Measurements from ENCODE around the gene ZFP69.
A peak's percentile ranks its signal among the peaks of the same experiment; 100 is the strongest.
"Not testable (repeated sequence)": the region's sequence is repeated elsewhere in the genome, so short reads cannot be mapped to it uniquely, and the experiment has no call there.

ZFP69 gene

DNA sequence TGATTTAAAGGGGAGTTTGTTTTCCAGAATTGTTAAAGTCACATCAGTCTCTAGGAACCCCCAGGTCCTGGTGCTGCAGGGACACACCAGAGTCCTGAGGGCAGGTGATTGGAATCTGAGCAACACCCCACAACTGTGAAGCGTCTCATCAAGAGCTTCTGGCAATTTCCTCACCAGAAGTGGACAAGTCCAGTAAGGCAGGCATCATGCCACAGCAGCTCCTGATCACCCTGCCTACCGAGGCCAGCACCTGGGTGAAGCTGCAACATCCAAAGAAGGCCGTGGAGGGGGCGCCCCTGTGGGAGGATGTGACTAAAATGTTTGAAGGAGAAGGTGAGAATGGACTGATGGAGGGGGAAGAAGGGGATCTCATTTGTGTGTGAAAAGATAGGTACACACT, 2.1 kb downstream of the ZFP69 start:
- TF ChIP-seq, protein P1, sequence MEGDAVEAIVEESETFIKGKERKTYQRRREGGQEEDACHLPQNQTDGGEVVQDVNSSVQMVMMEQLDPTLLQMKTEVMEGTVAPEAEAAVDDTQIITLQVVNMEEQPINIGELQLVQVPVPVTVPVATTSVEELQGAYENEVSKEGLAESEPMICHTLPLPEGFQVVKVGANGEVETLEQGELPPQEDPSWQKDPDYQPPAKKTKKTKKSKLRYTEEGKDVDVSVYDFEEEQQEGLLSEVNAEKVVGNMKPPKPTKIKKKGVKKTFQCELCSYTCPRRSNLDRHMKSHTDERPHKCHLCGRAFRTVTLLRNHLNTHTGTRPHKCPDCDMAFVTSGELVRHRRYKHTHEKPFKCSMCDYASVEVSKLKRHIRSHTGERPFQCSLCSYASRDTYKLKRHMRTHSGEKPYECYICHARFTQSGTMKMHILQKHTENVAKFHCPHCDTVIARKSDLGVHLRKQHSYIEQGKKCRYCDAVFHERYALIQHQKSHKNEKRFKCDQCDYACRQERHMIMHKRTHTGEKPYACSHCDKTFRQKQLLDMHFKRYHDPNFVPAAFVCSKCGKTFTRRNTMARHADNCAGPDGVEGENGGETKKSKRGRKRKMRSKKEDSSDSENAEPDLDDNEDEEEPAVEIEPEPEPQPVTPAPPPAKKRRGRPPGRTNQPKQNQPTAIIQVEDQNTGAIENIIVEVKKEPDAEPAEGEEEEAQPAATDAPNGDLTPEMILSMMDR (IDR thresholded peaks at IDR 0.05; ENCODE audit: low read depth, low read length, poor library complexity, severe bottlenecking), result no peak
- TF ChIP-seq EZH2phosphoT487 (IDR thresholded peaks at IDR 0.05; ENCODE audit: borderline replicate concordance, low read length), result no peak
- Histone ChIP-seq H3K4me1 (ENCODE audit: control insufficient read depth, low read length) (peaks cover 27% of the 10 kb centered on the region), H3K36me3 (ENCODE audit: control insufficient read depth, low read length) (peaks cover 37% of the 10 kb centered on the region), H3K27me3 (ENCODE audit: control insufficient read depth, low read length) (no peaks in the 10 kb centered on the region), H4K20me1 (ENCODE audit: control insufficient read depth, insufficient read depth, low read depth, low read length) (no peaks in the 10 kb centered on the region), H3K79me2 (ENCODE audit: control insufficient read depth, low read length) (peaks cover 9% of the 10 kb centered on the region), H3K4me3 (ENCODE audit: low read length) (peak overlapping the region; percentile 76; the same call in 1 of the 2 replicates), H3K9me2 (replicated peaks; ENCODE audit: control insufficient read depth, low read length) (no peaks in the 10 kb centered on the region), H3F3A (ENCODE audit: control insufficient read depth, insufficient read depth) (no peaks in the 10 kb centered on the region; the same call in 1 of the 2 replicates), H3K4me2 (ENCODE audit: low read length) (peak overlapping the region; percentile 80), H3K27ac (ENCODE audit: low read depth, low read length) (no peak overlapping the region), H3K9me3 (ENCODE audit: control insufficient read depth, insufficient read depth, low read length) (peaks cover 16% of the 10 kb centered on the region)

DNA sequence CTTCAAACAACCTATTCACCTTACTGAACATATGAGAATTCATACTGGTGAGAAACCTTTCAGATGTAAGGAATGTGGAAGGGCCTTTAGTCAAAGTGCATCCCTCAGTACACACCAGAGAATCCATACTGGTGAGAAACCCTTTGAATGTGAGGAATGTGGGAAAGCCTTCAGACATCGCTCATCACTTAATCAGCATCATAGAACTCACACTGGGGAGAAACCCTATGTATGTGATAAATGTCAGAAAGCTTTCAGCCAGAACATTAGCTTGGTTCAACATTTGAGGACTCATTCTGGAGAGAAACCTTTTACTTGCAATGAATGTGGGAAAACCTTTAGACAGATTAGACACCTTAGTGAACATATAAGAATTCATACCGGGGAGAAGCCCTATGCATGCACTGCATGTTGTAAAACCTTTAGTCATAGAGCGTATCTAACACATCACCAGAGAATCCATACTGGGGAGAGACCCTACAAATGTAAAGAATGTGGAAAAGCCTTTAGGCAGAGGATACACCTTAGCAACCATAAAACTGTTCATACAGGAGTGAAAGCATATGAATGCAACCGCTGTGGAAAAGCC, 18.3 kb downstream of the ZFP69 start:
- Histone ChIP-seq H3K9me2 (replicated peaks; ENCODE audit: control insufficient read depth, low read length) (no peaks in the 10 kb centered on the region), H3K4me1 (ENCODE audit: control insufficient read depth, low read length) (no peaks in the 10 kb centered on the region), H3K4me2 (ENCODE audit: low read length) (no peak overlapping the region), H3K27me3 (ENCODE audit: control insufficient read depth, low read length) (no peaks in the 10 kb centered on the region), H4K20me1 (ENCODE audit: control insufficient read depth, insufficient read depth, low read depth, low read length) (no peaks in the 10 kb centered on the region), H3K27ac (ENCODE audit: low read depth, low read length) (no peak overlapping the region), H3K36me3 (ENCODE audit: control insufficient read depth, low read length) (peaks cover 61% of the 10 kb centered on the region), H3K9me3 (ENCODE audit: control insufficient read depth, insufficient read depth, low read length) (peaks cover 27% of the 10 kb centered on the region), H3K79me2 (ENCODE audit: control insufficient read depth, low read length) (peaks cover 3% of the 10 kb centered on the region; the same call in 1 of the 2 replicates), H3F3A (ENCODE audit: control insufficient read depth, insufficient read depth) (no peaks in the 10 kb centered on the region), H3K4me3 (ENCODE audit: low read length) (no peak overlapping the region)
- no peak for TF ChIP-seq EZH2phosphoT487 (IDR thresholded peaks at IDR 0.05; ENCODE audit: borderline replicate concordance, low read length)
- TF ChIP-seq, protein P1 (IDR thresholded peaks at IDR 0.05; ENCODE audit: low read depth, low read length, poor library complexity, severe bottlenecking), result no peak

DNA sequence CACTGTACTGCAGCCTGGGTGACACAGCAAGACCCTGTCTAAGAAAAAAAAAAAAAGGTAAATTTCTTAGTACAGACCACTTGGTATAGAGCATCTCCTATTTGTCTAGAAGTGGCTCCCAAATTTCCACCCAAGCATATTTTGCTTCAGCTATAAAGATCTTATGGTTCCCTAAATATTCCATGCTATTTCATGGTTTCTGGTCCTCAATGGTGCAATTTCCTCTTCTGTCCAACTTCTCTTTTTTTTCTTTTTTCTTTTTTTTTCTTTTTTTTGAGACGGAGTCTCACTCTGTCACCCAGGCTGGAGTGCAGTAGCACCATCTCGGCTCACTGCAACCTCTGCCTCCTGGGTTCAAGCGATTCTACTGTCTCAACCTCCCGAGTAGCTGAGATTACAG, 25.6 kb downstream of the ZFP69 start:
- H3K27me3 ChIP-seq (ENCODE audit: control insufficient read depth, low read length); H3K4me2 ChIP-seq (ENCODE audit: low read length); H3K79me2 ChIP-seq (ENCODE audit: control insufficient read depth, low read length); H3K4me3 ChIP-seq (ENCODE audit: low read length); H3F3A ChIP-seq (ENCODE audit: control insufficient read depth, insufficient read depth); H3K4me1 ChIP-seq (ENCODE audit: control insufficient read depth, low read length); H3K27ac ChIP-seq (ENCODE audit: low read depth, low read length); H3K9me2 ChIP-seq (replicated peaks; ENCODE audit: control insufficient read depth, low read length); H4K20me1 ChIP-seq (ENCODE audit: control insufficient read depth, insufficient read depth, low read depth, low read length): not testable (repeated sequence)
- peaks cover 16% of the 10 kb centered on the region; the same call in 1 of the 2 replicates for H3K9me3 ChIP-seq (ENCODE audit: control insufficient read depth, insufficient read depth, low read length)
- peaks cover 15% of the 10 kb centered on the region for H3K36me3 ChIP-seq (ENCODE audit: control insufficient read depth, low read length)

DNA sequence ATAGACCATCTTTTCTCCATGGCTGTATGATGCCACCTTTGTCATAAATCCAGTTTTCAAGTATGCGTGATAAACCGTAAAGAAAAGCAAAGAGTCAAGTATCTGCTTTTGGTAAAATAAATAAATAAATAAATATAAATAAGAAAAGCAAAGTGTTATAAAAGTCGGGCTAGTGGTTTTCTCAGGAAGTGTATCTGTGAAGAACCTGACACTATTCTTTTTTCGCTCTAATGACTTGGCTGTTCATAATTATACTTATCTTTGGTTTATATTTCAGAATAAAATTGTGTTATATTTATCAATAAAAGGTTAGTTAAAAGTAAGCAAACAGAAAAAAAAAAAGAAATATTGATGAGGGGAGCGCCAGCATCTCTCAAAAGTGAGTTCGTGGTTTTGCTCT, 30.9 kb downstream of the ZFP69 start:
- Histone ChIP-seq H3K27me3 (ENCODE audit: control insufficient read depth, low read length) (no peaks in the 10 kb centered on the region), H3F3A (ENCODE audit: control insufficient read depth, insufficient read depth) (peaks cover 3% of the 10 kb centered on the region; the same call in 1 of the 2 replicates), H3K9me3 (ENCODE audit: control insufficient read depth, insufficient read depth, low read length) (peaks cover 9% of the 10 kb centered on the region; the same call in 1 of the 2 replicates), H3K4me3 (ENCODE audit: low read length) (peak overlapping the region; percentile 97), H3K79me2 (ENCODE audit: control insufficient read depth, low read length) (peaks cover 28% of the 10 kb centered on the region), H3K27ac (ENCODE audit: low read depth, low read length) (peak overlapping the region; percentile 52), H4K20me1 (ENCODE audit: control insufficient read depth, insufficient read depth, low read depth, low read length) (no peaks in the 10 kb centered on the region), H3K9me2 (replicated peaks; ENCODE audit: control insufficient read depth, low read length) (no peaks in the 10 kb centered on the region), H3K4me2 (ENCODE audit: low read length) (peak overlapping the region; percentile 98), H3K36me3 (ENCODE audit: control insufficient read depth, low read length) (peaks cover 12% of the 10 kb centered on the region), H3K4me1 (ENCODE audit: control insufficient read depth, low read length) (peaks cover 20% of the 10 kb centered on the region)
- no peak for TF ChIP-seq EZH2phosphoT487 (IDR thresholded peaks at IDR 0.05; ENCODE audit: borderline replicate concordance, low read length)
